ENCODE measurements around the gene VPS13D. TPM values are rescaled to one million over a fixed set of nuclear protein-coding genes. Genes with fewer than 3 reads are reported as not detected.

The VPS13D gene
- total and polyA plus RNA-seq, 2 of the 4 experiments (the other 2 are of a cell fraction): 9.0 to 16.3 TPM

GRCh38 chr1:12554521-12555305 is 324.9 kb downstream of the VPS13D start:
- H3K14ac ChIP-seq (replicated peaks; ENCODE audit: low read depth, low read length): no peak overlapping the region
- no peak overlapping the region for H4K8ac ChIP-seq (ENCODE audit: low read depth in 2 of 2, low read length in 2 of 2)
- H4K5ac ChIP-seq (ENCODE audit: low read depth, low read length): no peak overlapping the region; the same call in 1 of the 2 replicates
- peaks cover 21% of the 10 kb centered on the region for H3K4me1 ChIP-seq (ENCODE audit: control insufficient read depth, insufficient read depth, low read length)
- H3K4me3 ChIP-seq (ENCODE audit: insufficient read depth, low read depth, low read length): no peak overlapping the region
- H3K79me1 ChIP-seq (ENCODE audit: low read depth in 1 of 2, low read length in 2 of 2): no peaks in the 10 kb centered on the region
- ChIA-PET POLR2A (ENCODE audit: unreplicated experiment) (no interaction called here), CTCF (no interaction called here)
- H4K91ac ChIP-seq (ENCODE audit: insufficient read depth, low read depth, low read length): peak overlapping the region; percentile 49; the same call in 1 of the 2 replicates
- no peaks in the 10 kb centered on the region for H4K20me1 ChIP-seq (ENCODE audit: insufficient read depth, low read length)
- no peak overlapping the region for H2AK9ac ChIP-seq (replicated peaks; ENCODE audit: low read depth, low read length, poor library complexity)
- intact Hi-C loops (cut with micrococcal nuclease) (loop anchor here (5.0 kb wide), 1 partner anchor 63 kb away; the partner anchor contains the start of gene DHRS3), in situ Hi-C loops (cut with MboI; ENCODE audit: low sequenced_read_pairs) (loop anchor here (10.0 kb wide), 1 partner anchor 60 kb away; the partner anchor contains the start of gene DHRS3), dilution Hi-C loops (cut with HindIII; ENCODE audit: low sequenced_read_pairs, unreplicated experiment) (no loop called here)
- no TSS peak for BruUV-seq (replicated peaks)
- H2AFZ ChIP-seq (replicated peaks; ENCODE audit: low read length, poor library complexity): no peak overlapping the region
- peak overlapping the region; percentile 73; the same call in 1 of the 3 replicates for H2BK15ac ChIP-seq (ENCODE audit: low read depth, low read length)
- H2BK20ac ChIP-seq (ENCODE audit: low read depth, low read length): peak overlapping the region; percentile 38; the same call in 1 of the 2 replicates
- no peaks in the 10 kb centered on the region; the same call in 1 of the 2 replicates for H3K9me1 ChIP-seq (ENCODE audit: insufficient read depth, low read length)
- peak overlapping the region; percentile 26 for H3K4ac ChIP-seq (ENCODE audit: low read depth, low read length)
- TF ChIP-seq MXI1 (IDR thresholded peaks at IDR 0.05; ENCODE audit: borderline replicate concordance, low read depth, low read length) (no peak), SMC3 (IDR thresholded peaks at IDR 0.05; ENCODE audit: low read depth, low read length) (no peak), CTCF (conservative IDR thresholded peaks at IDR 0.05; ENCODE audit: low read depth, low read length) (no peak)
- H3K27me3 ChIP-seq (ENCODE audit: control insufficient read depth, insufficient read depth, low read length): no peaks in the 10 kb centered on the region
- DNase-seq (no peak), ATAC-seq (ENCODE audit: low read depth) (no peak)
- H3K23ac ChIP-seq (ENCODE audit: low read depth, low read length): no peak overlapping the region
- H2BK120ac ChIP-seq (ENCODE audit: low read depth, low read length): peak overlapping the region; percentile 70
- peaks cover 2% of the 10 kb centered on the region; the same call in 1 of the 2 replicates for H3K9me3 ChIP-seq (ENCODE audit: control insufficient read depth, insufficient read depth, low read length)
- no peak overlapping the region for H3K27ac ChIP-seq (ENCODE audit: insufficient read depth, low read length)
- no peak overlapping the region for H2BK5ac ChIP-seq (ENCODE audit: low read depth, low read length, poor library complexity, severe bottlenecking)
- no peaks in the 10 kb centered on the region for H3K36me3 ChIP-seq (ENCODE audit: control insufficient read depth, insufficient read depth, low read length)
- peak overlapping the region; percentile 10; the same call in 1 of the 2 replicates for H3K18ac ChIP-seq (ENCODE audit: low read depth, low read length)
- WGBS, 2 experiments (ENCODE audit: extremely low coverage in 2 of 2, insufficient read length in 1 of 2): 95% methylated on average over 13 of the region's 18 CpGs; no CpG with 5 or more reads in 1 of the 2 experiments
- H3K9ac ChIP-seq (ENCODE audit: low read depth, low read length): no peak overlapping the region
- H3K4me2 ChIP-seq (ENCODE audit: low read depth, low read length): no peak overlapping the region
- no peak overlapping the region for H3K56ac ChIP-seq (ENCODE audit: extremely low read depth, insufficient read depth, low read length)
- peak overlapping the region; percentile 78 for H2AK5ac ChIP-seq (ENCODE audit: low read depth, low read length)
